HG03066 (cell line): ENCODE results near the gene TCEA3.
"Not testable (repeated sequence)": the region's sequence is repeated elsewhere in the genome, so short reads cannot be mapped to it uniquely, and the experiment has no call there.

Source experiments
- ATAC-seq: cut with Tn5 transposase; IDR thresholded peaks from one replicate; pipeline ENCODE4 v1.9.1; 2021; ENCODE audit warnings: low read depth; ENCODE audit not compliant: unreplicated experiment

TCEA3 gene

GRCh38 chr1:23395154-23395724 is 29.3 kb downstream of the TCEA3 start:
- ATAC-seq, result no peak

- no peak for ATAC-seq
These were observed 29.9 kb downstream of the TCEA3 start for GRCh38 chr1:23394684-23395083.

- no peak for ATAC-seq
These were observed 30.4 kb downstream of the TCEA3 start for GRCh38 chr1:23394181-23394580.

GRCh38 chr1:23393706-23394105 is 30.8 kb downstream of the TCEA3 start:
- no peak for ATAC-seq

GRCh38 chr1:23392125-23392855 is 32.3 kb downstream of the TCEA3 start:
- no peak for ATAC-seq

GRCh38 chr1:23389837-23390321 is 34.7 kb downstream of the TCEA3 start:
- ATAC-seq, result no peak

GRCh38 chr1:23387494-23387893 is 37.1 kb downstream of the TCEA3 start:
- no peak for ATAC-seq

GRCh38 chr1:23385119-23385621 is 39.4 kb downstream of the TCEA3 start:
- no peak for ATAC-seq

GRCh38 chr1:23384312-23385058 is 40.1 kb downstream of the TCEA3 start:
- no peak for ATAC-seq

GRCh38 chr1:23383577-23384311 is 40.8 kb downstream of the TCEA3 start:
- no peak for ATAC-seq

GRCh38 chr1:23381233-23381885 is 43.2 kb downstream of the TCEA3 start:
- ATAC-seq, result no peak

GRCh38 chr1:23380719-23381118 is 43.8 kb downstream of the TCEA3 start:
- no peak for ATAC-seq

GRCh38 chr1:23380236-23380635 is 44.3 kb downstream of the TCEA3 start:
- not testable (repeated sequence) for ATAC-seq

GRCh38 chr1:23376890-23377811 is 47.4 kb downstream of the TCEA3 start:
- no peak for ATAC-seq

- ATAC-seq, result not testable (repeated sequence)
These were observed 50.3 kb downstream of the TCEA3 start for GRCh38 chr1:23374079-23374735.

GRCh38 chr1:23371987-23372880 is 52.3 kb downstream of the TCEA3 start:
- no peak for ATAC-seq

- ATAC-seq, result no peak
These were observed 53.6 kb downstream of the TCEA3 start for GRCh38 chr1:23370709-23371584.
